IMR-90 (cell line): ENCODE measurements around the gene NINJ2. TPM values are rescaled to one million over a fixed set of nuclear protein-coding genes. Genes with fewer than 3 reads are reported as not detected.

Experiments
- ATAC-seq: fragments of 200-7000 bp; cut with Tn5 transposase; 2 replicates; pipeline ENCODE4 v1.9.1; 2020; ENCODE audit warnings: low read depth, mild to moderate bottlenecking, moderate library complexity
- BruUV-seq: library from RNA; stranded (reverse); fragments of 400-500 nt; replicated peaks from 2 replicates; lab custom pipeline; 2021; lab: Mats Ljungman, UMichigan
- CTCF ChIA-PET: fragments of 300-600 bp; formaldehyde crosslinking; extraction: SDS; loops from one replicate; lab custom pipeline; 2021; ENCODE audit warnings: antibody characterized with exemption; lab: Yijun Ruan, JAX
- POLR2A ChIA-PET: fragments of 300-600 bp; sonication (Branson Sonifier 250); formaldehyde crosslinking; loops from one replicate; lab custom pipeline; 2022; ENCODE audit warnings: antibody characterized with exemption; ENCODE audit not compliant: unreplicated experiment; lab: Charles Lee
- DNase-seq: peaks from one replicate; pipeline ENCODE4 v3.0.0; 2013
- H2AFZ ChIP-seq: replicated peaks from 2 replicates; pipeline ENCODE3; 2013; ENCODE audit warnings: low read length, mild to moderate bottlenecking; ENCODE audit not compliant: poor library complexity
- H2AK5ac ChIP-seq: 2 replicates; pipeline ENCODE4 v1.6.1; 2013; ENCODE audit warnings: low read depth, low read length, inconsistent platforms
- H2AK9ac ChIP-seq: replicated peaks from 2 replicates; pipeline ENCODE3; 2013; ENCODE audit warnings: mild to moderate bottlenecking, low read depth, low read length, moderate library complexity; ENCODE audit not compliant: poor library complexity
- H2BK120ac ChIP-seq: 2 replicates; pipeline ENCODE4 v1.6.1; 2013; ENCODE audit warnings: low read depth, low read length, inconsistent platforms
- H2BK15ac ChIP-seq: 3 replicates; pipeline ENCODE4 v1.6.1; 2013; ENCODE audit warnings: low read depth, low read length, inconsistent platforms
- H2BK20ac ChIP-seq: 2 replicates; pipeline ENCODE4 v1.6.1; 2013; ENCODE audit warnings: low read depth, mild to moderate bottlenecking, inconsistent platforms, low read length, moderate library complexity
- H2BK5ac ChIP-seq: 2 replicates; pipeline ENCODE4 v1.6.1; 2013; ENCODE audit warnings: mild to moderate bottlenecking, low read depth, low read length, inconsistent platforms; ENCODE audit not compliant: poor library complexity, severe bottlenecking
- H3K14ac ChIP-seq: replicated peaks from 2 replicates; pipeline ENCODE4 v1.6.1; 2013; ENCODE audit warnings: low read depth, low read length, inconsistent platforms
- H3K18ac ChIP-seq: 2 replicates; pipeline ENCODE4 v1.6.1; 2013; ENCODE audit warnings: low read depth, low read length, control low read depth
- H3K23ac ChIP-seq: 2 replicates; pipeline ENCODE4 v1.6.1; 2013; ENCODE audit warnings: low read depth, low read length, inconsistent platforms
- H3K27ac ChIP-seq: 2 replicates; pipeline ENCODE4 v1.5.1; 2013; ENCODE audit warnings: mild to moderate bottlenecking, control low read depth, low read length; ENCODE audit not compliant: insufficient read depth
- H3K27me3 ChIP-seq: 2 replicates; pipeline ENCODE4 v1.6.1; 2013; ENCODE audit warnings: low read length; ENCODE audit not compliant: control insufficient read depth, insufficient read depth
- H3K36me3 ChIP-seq: 2 replicates; pipeline ENCODE4 v1.6.1; 2013; ENCODE audit warnings: low read length, mixed read lengths; ENCODE audit not compliant: control insufficient read depth, insufficient read depth
- H3K4ac ChIP-seq: 2 replicates; pipeline ENCODE4 v1.6.1; 2013; ENCODE audit warnings: low read depth, low read length, inconsistent platforms
- H3K4me1 ChIP-seq: 2 replicates; pipeline ENCODE4 v1.6.1; 2013; ENCODE audit warnings: low read length, mixed read lengths; ENCODE audit not compliant: control insufficient read depth, insufficient read depth
- H3K4me2 ChIP-seq: 2 replicates; pipeline ENCODE4 v1.6.1; 2013; ENCODE audit warnings: low read depth, mild to moderate bottlenecking, control low read depth, low read length, moderate library complexity
- H3K4me3 ChIP-seq: 2 replicates; pipeline ENCODE4 v1.5.1; 2013; ENCODE audit warnings: low read depth, mild to moderate bottlenecking, control low read depth, low read length, moderate library complexity; ENCODE audit not compliant: insufficient read depth
- H3K56ac ChIP-seq: 2 replicates; pipeline ENCODE4 v1.6.1; 2013; ENCODE audit warnings: low read length, inconsistent platforms; ENCODE audit not compliant: insufficient read depth; ENCODE audit errors: extremely low read depth
- H3K79me1 ChIP-seq, 2 experiments: 2 replicates each; pipeline ENCODE4 v1.6.1; 2013; ENCODE audit warnings: low read length in 2 of 2, inconsistent platforms in 1 of 2, low read depth in 1 of 2
- H3K9ac ChIP-seq: 2 replicates; pipeline ENCODE4 v1.6.1; 2013; ENCODE audit warnings: low read depth, low read length, control low read depth
- H3K9me1 ChIP-seq: 2 replicates; pipeline ENCODE4 v1.6.1; 2013; ENCODE audit warnings: low read length, inconsistent platforms; ENCODE audit not compliant: insufficient read depth
- H3K9me3 ChIP-seq: 2 replicates; pipeline ENCODE4 v1.6.1; 2013; ENCODE audit warnings: low read length; ENCODE audit not compliant: control insufficient read depth, insufficient read depth
- H4K20me1 ChIP-seq: 2 replicates; pipeline ENCODE4 v1.6.1; 2013; ENCODE audit warnings: low read length, inconsistent platforms; ENCODE audit not compliant: insufficient read depth
- H4K5ac ChIP-seq: 2 replicates; pipeline ENCODE4 v1.6.1; 2013; ENCODE audit warnings: mild to moderate bottlenecking, low read depth, low read length, control low read depth
- H4K8ac ChIP-seq, 2 experiments: 2 replicates each; pipeline ENCODE4 v1.6.1; 2013; ENCODE audit warnings: low read depth in 2 of 2, low read length in 2 of 2, control low read depth in 1 of 2, inconsistent platforms in 1 of 2
- H4K91ac ChIP-seq: 2 replicates; pipeline ENCODE4 v1.6.1; 2013; ENCODE audit warnings: low read depth, low read length, inconsistent platforms; ENCODE audit not compliant: insufficient read depth
- BHLHE40 ChIP-seq: fragments of 150-350 bp; IDR thresholded peaks from 2 replicates; pipeline ENCODE4 v1.6.1; 2016; ENCODE audit warnings: mild to moderate bottlenecking, low read depth, low read length
- CEBPB ChIP-seq: IDR thresholded peaks from 2 replicates; pipeline ENCODE4 v1.6.1; 2012; ENCODE audit warnings: low read depth, low read length, improper control_type of control experiment
- NFE2L2 ChIP-seq: fragments of 150-350 bp; IDR thresholded peaks from 2 replicates; pipeline ENCODE4 v1.6.1; 2016; ENCODE audit warnings: low read depth, mild to moderate bottlenecking, low read length
- RAD21 ChIP-seq: IDR thresholded peaks from 2 replicates; pipeline ENCODE4 v1.6.1; 2012; ENCODE audit warnings: low read length, improper control_type of control experiment
- RFX5 ChIP-seq: IDR thresholded peaks from 2 replicates; pipeline ENCODE4 v1.8.0; 2012; ENCODE audit warnings: low read depth, mild to moderate bottlenecking, low read length, moderate library complexity
- WGBS, 2 experiments: methylation state at CpG; one replicate each; pipeline versions ENCODE4 v1.1.5 to v1.1.7; 2013; ENCODE audit warnings: missing lambda C conversion rate in 2 of 2; ENCODE audit not compliant: insufficient read length in 1 of 2; ENCODE audit errors: extremely low coverage in 2 of 2; 5-methylcytosine and 5-hydroxymethylcytosine counted together
- dilution Hi-C: fragments of 300-500 bp; cut with HindIII; formaldehyde crosslinking; loops from one replicate; pipeline ENCODE4 v1.14.3; 2018; ENCODE audit warnings: low sequenced_read_pairs; ENCODE audit not compliant: unreplicated experiment
- in situ Hi-C: fragments of 300-500 bp; cut with MboI; formaldehyde crosslinking; loops from 3 replicates; pipeline ENCODE4 v1.14.3; 2019; ENCODE audit warnings: low sequenced_read_pairs, inconsistent platforms, mixed read lengths
- intact Hi-C: fragments of 100-400 bp; cut with micrococcal nuclease; formaldehyde crosslinking; loops from 2 replicates; pipeline ENCODE4 v1.10.0; 2022
- polyA plus RNA-seq, 3 experiments: library from polyadenylated mRNA; depleted of rRNA; stranded (reverse); fragments of >200 nt; gene quantifications; 2 replicates each; pipeline ENCODE4 v1.2.3, GENCODE V29; 2012; ENCODE audit warnings: low replicate concordance in 1 of 3
- total RNA-seq: library from RNA; depleted of rRNA; stranded (reverse); fragments of >200 nt; gene quantifications from 2 replicates; pipeline ENCODE4 v1.2.3, GENCODE V29; 2012
- TF ChIP-seq, protein P1 (sequence below): conservative IDR thresholded peaks from 2 replicates; pipeline ENCODE4 v1.5.1; 2012; ENCODE audit warnings: mild to moderate bottlenecking, low read depth, low read length, improper control_type of control experiment

NINJ2 gene
- total and polyA plus RNA-seq, 2 of the 4 experiments (the other 2 are of a cell fraction) = not detected

DNA sequence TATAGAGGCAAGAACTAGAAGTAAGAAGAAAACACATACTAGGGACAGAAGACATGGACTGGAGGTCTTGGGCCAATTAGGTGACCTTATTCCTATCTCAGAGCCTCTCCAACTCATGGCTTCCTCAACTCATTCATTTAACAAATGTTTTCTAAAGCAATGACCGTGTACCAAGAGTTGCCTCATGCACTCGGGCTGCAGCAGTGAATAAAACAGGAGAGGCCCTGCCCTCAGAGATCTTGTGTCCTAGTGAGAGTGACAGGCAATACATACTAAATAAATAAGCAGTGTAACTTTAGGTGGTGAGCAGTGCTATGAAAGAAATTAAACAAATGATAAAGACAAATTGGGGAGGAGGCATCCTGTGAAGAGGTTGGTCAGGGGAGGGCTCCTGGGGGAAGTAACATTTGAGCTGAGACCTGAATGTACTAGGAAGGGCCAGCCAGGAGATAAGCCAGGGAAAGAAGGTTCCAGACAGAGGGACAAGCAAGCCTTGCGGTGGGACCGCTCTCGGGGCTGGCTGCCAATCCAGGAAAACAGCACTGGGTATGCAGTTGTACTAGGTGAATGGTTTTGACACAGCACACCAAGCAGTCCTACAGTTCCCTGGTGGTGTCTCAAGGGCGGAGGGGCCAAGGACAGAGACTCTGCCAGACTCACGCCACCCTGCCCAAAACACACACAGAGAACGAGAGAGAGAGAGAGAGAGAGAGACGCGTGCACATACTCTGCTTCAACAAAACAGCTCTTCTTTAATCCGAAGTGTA, 1.3 kb downstream of the NINJ2 start:
- Histone ChIP-seq H3K14ac (no peak overlapping the region), H3K9me3 (no peaks in the 10 kb centered on the region), H2BK20ac (no peak overlapping the region), H3K36me3 (no peaks in the 10 kb centered on the region), H4K20me1 (no peaks in the 10 kb centered on the region), H2BK120ac (no peak overlapping the region), H3K9me1 (no peaks in the 10 kb centered on the region), H3K27me3 (peaks cover 38% of the 10 kb centered on the region), H3K23ac (no peak overlapping the region), H4K8ac (no peak overlapping the region), H3K4me3 (no peak overlapping the region), H2AK9ac (no peak overlapping the region), H3K56ac (no peak overlapping the region), H2BK5ac (no peak overlapping the region), H3K9ac (no peak overlapping the region), H2BK15ac (no peak overlapping the region), H3K18ac (no peak overlapping the region), H4K91ac (no peak overlapping the region), H3K4ac (no peak overlapping the region), H3K4me2 (no peak overlapping the region), H3K79me1 (no peaks in the 10 kb centered on the region), H3K27ac (no peak overlapping the region), H2AK5ac (no peak overlapping the region), H3K4me1 (no peaks in the 10 kb centered on the region), H2AFZ (no peak overlapping the region), H4K5ac (no peak overlapping the region)
- POLR2A ChIA-PET = no interaction called here
- no peak for DNase-seq
- dilution Hi-C loops = no loop called here
- in situ Hi-C loops = no loop called here
- ATAC-seq = no peak
- TF ChIP-seq CEBPB (no peak), NFE2L2 (no peak), RFX5 (no peak), RAD21 (no peak), BHLHE40 (no peak)
- TF ChIP-seq, protein P1, sequence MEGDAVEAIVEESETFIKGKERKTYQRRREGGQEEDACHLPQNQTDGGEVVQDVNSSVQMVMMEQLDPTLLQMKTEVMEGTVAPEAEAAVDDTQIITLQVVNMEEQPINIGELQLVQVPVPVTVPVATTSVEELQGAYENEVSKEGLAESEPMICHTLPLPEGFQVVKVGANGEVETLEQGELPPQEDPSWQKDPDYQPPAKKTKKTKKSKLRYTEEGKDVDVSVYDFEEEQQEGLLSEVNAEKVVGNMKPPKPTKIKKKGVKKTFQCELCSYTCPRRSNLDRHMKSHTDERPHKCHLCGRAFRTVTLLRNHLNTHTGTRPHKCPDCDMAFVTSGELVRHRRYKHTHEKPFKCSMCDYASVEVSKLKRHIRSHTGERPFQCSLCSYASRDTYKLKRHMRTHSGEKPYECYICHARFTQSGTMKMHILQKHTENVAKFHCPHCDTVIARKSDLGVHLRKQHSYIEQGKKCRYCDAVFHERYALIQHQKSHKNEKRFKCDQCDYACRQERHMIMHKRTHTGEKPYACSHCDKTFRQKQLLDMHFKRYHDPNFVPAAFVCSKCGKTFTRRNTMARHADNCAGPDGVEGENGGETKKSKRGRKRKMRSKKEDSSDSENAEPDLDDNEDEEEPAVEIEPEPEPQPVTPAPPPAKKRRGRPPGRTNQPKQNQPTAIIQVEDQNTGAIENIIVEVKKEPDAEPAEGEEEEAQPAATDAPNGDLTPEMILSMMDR = no peak
- WGBS, 2 experiments = no CpG with 5 or more reads among the region's 11 CpGs
- CTCF ChIA-PET = no interaction called here
- BruUV-seq = no TSS peak
- intact Hi-C loops = loop anchor here (10.0 kb wide), 1 partner anchor 63 kb away; no protein-coding TSS in a partner anchor
